HG03354 (cell line): ENCODE results near the gene TSPAN14.

Source experiments
- ATAC-seq: cut with Tn5 transposase; IDR thresholded peaks from one replicate; pipeline ENCODE4 v1.9.1; 2021; ENCODE audit warnings: mild to moderate bottlenecking; ENCODE audit not compliant: unreplicated experiment, poor library complexity, severe bottlenecking

Gene TSPAN14

GRCh38 chr10:80485076-80485945 is 31.2 kb downstream of the TSPAN14 start:
- ATAC-seq: no peak

DNA sequence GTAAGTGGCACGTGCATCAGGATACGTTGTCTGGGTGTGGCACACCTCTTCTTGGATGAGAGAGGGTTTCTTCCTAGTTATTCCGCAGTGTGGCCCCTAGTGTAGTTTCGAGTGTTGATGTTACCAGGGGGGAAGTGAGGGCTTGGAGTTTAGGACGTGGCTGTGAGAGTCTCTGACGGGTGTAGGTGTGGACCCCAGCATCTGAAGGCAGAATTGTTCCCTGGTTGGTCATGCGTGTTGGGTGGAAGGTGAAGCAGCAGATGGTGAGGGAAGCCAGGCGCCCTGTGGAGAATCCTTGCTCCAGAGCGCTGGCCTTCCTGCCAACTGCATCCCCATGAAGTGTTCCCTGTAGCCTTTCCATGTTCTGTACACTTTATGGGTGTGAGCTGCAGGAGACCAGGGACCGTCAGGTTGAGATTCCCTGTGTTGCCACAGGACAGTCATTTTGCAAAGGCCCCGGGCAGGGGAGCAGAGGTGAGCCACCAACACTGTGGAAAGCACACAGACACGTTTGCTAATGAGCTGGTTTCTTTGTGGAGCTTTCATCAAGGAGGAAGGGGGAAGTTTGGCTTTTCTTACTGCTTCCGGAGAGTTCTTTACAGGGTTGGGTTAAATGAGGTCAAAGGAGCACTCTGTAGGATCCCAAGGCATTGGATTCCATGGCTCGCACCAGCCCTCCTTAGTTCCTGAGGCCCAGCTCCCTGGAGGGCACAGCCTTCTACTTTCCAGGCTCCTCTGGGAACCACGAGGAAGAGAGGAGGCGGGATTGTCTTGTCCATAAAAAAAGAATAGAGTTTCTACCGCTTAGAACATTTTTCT is 32.0 kb downstream of the TSPAN14 start:
- no peak for ATAC-seq

DNA sequence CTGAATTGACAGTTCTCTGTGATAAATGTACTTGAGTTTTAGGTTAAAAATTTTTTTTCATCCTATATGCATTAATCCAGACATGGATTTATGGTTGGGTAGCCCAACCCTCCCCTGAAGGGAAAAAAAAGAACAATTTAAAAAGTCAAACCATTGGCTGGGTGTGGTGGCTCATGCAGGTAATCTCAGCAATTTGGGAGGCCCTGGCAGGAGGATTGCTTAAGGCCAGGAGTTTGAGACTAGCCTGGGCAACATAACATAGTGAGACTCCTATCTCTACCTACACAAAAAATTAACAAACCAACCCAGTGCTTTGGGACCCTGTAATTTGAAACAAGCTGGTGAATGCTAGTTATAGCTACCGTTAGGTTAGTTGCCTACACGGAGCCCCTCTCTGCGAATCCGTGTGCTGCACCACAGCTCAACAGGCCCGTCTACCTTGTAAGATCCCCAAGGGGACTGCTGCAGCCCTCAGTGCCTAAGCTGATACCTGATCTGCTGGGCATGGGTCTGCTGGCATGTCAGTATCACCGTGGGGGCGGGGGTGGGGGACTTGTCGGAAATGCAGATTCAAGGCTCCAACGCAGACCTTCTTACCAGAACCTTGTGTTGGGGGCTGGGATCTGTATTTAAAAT is 32.8 kb downstream of the TSPAN14 start:
- ATAC-seq: no peak

DNA sequence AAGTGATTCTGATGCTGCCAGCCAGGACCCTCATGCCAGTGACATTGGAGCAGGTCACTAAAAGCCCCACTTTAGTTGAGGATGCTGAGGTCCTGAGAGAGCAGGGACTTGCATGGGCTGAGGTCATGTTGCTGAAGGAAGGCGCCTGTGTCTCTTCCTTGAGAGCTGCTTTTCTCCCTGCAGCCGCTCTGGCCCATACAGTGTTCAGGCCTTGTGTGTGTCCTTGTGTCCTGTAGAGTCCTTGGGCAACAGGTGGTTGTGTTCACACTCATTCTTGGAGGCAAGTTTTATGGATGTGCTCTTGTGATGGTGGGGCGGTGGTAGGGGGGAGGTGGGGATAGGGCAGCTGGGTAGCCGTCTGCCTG is 33.3 kb downstream of the TSPAN14 start:
- ATAC-seq: no peak

- no peak for ATAC-seq
Observed at GRCh38 chr10:80487791-80488538, 33.9 kb downstream of the TSPAN14 start.

GRCh38 chr10:80488539-80489066 is 34.5 kb downstream of the TSPAN14 start:
- ATAC-seq: no peak

GRCh38 chr10:80489371-80490112 is 35.4 kb downstream of the TSPAN14 start:
- no peak for ATAC-seq

DNA sequence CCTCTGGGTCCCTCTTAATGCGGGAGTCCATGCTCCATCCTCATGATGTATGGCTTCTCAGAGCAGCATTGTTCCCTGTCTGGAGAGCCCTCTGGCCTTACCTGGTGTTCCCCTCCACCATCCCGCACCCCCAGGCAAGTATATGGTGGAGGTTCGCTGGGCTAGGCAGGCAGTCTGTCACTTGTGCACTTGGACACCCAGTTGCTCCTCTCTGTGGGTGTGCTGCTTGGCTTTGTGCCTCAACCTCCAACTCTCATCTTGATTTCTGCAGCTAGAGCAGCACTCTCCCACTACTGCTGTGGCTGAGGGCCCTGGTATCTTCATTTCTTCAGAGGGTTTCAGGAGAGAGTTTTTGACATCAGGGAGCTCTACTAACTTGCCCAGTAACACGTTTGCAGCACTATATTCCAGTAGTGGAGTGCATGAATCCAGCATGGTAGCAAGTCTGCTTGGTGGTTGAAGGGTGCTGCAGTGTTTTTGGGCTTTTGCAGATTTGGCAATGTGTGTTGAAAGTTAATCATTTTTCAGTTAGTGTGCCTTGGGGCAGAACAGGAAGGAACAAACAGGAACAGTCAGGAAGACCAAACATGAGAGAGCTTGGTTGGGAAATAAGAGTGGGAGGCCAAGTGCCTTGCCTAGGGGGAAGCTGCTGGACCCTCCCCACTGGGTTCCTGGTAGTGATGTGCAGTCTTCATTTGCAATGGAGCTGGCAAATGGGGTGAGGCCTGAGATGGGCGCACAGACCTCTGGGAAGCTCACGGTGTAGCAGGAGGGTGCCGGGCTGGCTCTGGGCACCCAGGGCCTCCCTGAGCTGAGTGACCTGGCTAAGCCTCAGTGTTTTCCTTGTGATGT is 37.4 kb downstream of the TSPAN14 start:
- ATAC-seq: no peak

DNA sequence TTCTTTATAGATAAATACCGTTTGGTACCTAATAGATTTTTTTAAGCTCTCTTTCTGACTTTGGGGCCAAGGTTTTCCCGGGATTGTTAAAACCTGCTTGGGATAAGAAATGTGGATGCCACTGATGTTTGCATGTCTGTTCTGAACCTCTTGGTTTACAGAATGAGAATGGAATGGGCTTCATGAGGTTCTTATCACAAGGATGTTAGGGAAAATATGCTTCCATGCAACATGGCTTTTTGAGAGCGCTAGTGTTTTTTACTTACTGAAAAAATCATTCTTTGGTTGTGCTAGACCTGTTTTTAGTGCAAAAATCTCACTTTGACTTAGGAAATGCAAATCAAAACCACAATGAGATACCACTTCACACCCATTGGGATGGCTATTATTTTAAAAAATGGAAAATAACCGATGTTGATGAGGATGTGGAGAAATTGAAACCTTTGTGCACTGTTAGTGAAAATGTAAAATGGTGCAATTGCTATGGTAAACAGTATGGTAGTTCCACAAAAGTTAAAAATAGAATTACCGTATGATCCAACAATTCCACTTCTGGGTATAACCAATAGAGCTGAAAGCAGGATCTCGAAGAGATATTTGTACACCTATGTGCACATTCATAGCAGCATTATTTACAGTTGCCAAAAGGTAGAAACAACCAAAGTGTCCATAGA is 38.9 kb downstream of the TSPAN14 start:
- ATAC-seq: peak; percentile 33

DNA sequence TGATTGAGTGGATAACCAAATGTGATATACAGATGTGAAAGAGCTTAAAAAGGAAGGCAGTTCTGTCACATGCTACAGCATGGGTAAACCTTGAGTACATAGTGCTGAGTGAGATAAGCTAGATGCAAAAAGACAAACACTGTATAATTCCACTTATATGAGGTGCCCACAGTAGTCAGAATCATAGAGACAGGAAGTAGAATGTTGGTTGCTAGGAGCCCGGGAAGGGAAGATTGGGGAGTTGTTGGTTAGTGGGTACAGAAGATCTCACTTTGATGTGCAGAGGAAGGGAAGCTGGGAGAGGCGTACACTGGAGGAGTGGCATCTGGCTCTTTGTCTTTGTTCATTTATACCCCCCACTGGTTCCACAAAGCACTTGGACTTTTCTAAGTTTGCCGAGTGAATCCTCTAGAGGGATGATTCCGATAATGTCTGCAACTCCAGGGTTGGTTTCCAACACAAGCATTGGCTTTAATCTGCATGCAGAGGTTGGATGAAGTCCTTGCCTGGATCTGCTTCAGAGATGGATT is 39.5 kb downstream of the TSPAN14 start:
- peak; percentile 72 for ATAC-seq

- ATAC-seq: no peak
Observed at GRCh38 chr10:80496555-80497172, 42.6 kb downstream of the TSPAN14 start.

DNA sequence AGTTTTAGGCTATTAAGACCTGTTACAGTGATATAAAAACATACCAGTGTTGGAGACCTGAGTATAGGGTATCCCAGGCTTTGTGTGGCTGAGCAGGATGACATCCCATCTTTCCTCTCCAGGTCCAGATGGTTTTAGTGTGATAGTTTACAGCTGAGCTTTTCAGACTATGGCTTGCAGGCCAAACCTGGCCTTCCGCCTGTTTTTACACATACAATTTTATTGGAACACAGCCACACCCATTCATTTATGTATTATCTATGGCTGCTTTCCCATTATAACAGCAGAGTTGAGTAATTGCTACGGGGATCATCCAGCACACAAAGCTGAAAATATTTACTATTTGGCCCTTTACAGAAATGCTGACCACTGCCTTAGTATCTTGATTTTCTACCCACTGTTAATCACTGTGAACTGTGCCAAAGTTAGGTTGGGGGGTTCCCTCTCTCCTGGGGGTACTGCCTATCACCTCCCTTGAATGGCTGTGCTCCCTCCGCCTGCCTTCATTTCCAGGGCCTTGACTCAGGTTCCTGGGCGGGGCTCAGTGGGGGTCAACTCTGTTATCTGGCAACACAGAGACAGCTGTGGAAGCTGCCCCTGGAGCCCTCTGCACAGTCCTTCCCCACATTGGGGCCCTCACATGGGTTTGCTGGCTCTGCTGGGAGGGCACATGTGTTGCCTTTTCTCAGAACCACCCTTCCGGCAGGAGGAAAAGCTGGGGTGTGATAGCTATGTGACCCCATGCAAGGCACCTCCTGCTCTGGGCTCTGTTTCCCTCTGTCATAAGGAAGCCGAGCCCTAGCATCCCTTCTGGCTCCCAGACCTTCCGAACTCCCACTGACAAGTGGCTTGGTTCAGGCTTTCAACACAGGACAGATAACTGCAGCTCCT is 43.3 kb downstream of the TSPAN14 start:
- ATAC-seq: no peak

GRCh38 chr10:80498078-80498832 is 44.1 kb downstream of the TSPAN14 start:
- ATAC-seq: no peak

GRCh38 chr10:80498833-80499741 is 45.0 kb downstream of the TSPAN14 start:
- peak; percentile 41 for ATAC-seq
